NCI-H1694 treated with DMSO at 0.1 percent for 48 hours (cell line): ENCODE measurements around the gene FOXRED1.

ENCODE experiments used
- DNase-seq: peaks from one replicate; lab custom pipeline; 2025; lab: John Stamatoyannopoulos, UW

Gene FOXRED1

GRCh38 chr11:126312961-126313360, 44.0 kb downstream of the FOXRED1 start:
- no peak for DNase-seq

GRCh38 chr11:126313826-126314225, 44.9 kb downstream of the FOXRED1 start:
- no peak for DNase-seq

- DNase-seq = no peak
Observed at GRCh38 chr11:126317432-126317755, 48.4 kb downstream of the FOXRED1 start.

DNA sequence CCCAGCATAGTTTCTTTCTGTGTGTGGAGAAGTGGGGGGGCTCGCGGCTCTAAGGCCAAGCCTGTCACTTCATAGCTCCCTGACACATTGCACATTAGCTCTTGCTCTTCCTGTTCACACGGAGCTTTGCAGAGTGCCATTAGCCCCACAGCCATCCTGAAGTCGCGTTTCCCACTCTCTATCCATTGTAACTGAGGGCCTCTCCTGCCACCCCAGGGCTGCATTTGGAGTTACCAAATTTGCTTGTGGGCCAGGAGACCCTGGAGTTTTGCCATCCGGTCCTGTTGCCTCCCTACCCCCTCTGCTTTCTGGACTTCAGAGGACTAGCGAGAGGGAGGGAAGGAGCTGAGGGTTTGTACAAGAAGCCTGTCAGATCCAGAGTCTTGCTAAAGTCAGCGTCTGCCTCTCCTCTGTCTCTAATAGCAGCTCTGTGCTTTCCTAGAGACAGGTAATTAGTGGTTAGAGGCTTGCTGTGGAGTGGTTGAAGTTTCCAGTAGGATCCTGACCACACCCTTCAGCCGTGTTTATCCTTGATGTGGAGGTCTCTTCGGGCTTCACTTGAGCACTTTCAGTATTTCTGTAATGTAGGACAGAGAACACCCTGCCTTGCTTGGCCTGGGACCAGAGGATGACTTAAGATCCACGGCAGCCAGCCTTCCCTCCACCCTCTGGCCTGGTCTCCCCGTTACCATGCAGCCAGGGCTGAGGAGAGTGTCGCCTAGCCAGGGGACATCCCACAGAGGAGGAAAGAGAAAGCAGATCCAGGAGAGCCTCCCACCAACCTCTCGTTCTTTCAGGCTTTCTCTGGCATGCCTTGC, 49.0 kb downstream of the FOXRED1 start:
- no peak for DNase-seq

GRCh38 chr11:126318574-126319373, 49.8 kb downstream of the FOXRED1 start:
- DNase-seq = peak; percentile 83

DNA sequence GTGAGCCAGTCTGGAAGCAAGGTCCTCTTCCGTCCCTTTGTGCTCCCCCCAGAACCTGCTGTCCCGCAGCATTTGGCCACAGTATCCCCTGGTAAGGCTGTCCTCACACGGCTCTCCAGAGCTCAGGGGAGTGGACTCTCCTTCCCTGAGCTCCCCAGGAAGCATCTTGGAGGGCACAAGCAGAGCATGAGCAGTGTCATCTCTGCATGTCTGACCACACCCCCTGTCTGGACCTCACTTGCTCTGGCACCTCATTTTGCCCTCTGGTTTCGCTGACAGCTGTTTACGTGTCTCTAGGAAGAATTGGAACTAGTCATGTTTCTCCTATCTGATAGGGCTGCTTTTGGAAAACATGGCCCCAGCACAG, 50.4 kb downstream of the FOXRED1 start:
- no peak for DNase-seq

DNA sequence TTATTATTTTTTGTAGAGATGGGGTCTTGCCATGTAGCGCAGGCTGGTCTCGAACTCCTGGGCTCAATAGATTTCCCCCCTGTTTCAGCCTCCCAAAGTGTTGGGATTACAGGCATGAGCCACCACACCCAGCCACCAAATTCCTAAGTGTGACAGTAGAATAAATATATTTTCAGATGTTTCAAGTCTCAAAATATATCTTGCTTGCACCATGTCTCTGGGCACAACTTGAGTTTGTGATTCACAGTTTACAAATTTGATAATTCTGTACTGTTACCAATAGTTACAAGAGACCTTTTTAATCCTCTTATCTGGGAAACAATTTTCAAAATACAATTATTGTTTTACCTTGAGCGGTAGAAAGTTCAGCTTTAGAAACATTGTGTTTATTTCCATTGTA, 54.0 kb downstream of the FOXRED1 start:
- no peak for DNase-seq

DNA sequence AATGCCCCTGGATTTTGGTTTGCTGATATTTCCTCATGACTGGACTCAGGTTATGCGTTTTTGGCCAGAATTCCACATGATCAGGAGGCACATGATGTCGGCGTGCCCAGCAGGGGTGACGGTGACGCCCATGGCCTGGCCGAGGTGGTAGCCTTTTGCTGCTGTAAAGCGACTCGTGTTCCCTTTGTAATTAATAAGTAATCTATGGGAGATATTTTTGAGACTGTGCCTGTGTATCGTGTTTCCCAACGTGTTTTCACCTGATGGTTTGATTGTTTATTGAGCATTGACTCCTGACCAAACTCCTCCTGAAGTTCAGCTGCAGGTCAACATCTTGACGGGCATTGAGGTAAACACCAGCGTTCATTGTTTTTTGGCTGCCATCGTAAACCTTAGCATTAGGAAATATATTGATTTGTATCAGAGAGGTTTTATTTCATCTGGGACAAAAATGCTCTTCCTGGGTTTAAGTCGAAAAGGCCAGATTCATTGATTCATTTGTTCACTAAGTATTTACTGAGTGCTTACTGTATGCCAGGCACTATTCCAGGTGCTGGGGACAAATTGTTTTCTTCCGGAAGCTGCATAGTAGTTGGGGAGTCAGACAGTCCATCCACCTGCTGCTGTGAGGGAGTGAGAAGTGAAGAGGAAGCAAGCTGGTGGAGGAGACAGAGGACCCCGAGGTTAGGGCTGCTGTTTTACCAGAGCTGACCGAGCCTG, 58.5 kb downstream of the FOXRED1 start:
- DNase-seq = no peak
